ENCODE measurements around the gene TSPAN9.

DNA sequence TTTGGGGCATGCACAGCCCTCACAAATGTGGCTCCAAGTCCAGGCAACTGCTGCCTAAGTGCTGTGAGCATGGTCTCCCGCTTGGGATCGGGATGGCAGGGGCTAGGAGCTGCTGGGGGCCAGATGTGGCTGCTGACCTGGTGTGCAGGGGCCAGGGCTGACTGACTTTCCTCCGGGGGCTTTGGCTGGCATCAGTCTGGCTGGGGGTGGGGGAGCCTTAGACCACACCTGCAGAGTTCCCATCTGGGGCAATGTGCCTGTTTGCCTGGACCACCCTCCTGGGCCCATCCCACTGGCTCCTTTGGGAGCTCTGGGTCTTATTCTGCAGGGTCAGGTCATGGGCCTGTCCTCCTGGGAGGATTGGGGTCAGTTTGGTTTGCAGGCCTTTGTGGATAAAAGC is 90.5 kb downstream of the TSPAN9 start:
- TF ChIP-seq, protein P1, sequence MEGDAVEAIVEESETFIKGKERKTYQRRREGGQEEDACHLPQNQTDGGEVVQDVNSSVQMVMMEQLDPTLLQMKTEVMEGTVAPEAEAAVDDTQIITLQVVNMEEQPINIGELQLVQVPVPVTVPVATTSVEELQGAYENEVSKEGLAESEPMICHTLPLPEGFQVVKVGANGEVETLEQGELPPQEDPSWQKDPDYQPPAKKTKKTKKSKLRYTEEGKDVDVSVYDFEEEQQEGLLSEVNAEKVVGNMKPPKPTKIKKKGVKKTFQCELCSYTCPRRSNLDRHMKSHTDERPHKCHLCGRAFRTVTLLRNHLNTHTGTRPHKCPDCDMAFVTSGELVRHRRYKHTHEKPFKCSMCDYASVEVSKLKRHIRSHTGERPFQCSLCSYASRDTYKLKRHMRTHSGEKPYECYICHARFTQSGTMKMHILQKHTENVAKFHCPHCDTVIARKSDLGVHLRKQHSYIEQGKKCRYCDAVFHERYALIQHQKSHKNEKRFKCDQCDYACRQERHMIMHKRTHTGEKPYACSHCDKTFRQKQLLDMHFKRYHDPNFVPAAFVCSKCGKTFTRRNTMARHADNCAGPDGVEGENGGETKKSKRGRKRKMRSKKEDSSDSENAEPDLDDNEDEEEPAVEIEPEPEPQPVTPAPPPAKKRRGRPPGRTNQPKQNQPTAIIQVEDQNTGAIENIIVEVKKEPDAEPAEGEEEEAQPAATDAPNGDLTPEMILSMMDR (optimal IDR thresholded peaks at IDR 0.05 in 1 of 3, IDR thresholded peaks at IDR 0.05 in 1 of 3, conservative IDR thresholded peaks at IDR 0.05 in 1 of 3; ENCODE audit: extremely low read depth in 1 of 3, insufficient read depth in 2 of 3, low read length in 3 of 3): no peak
- no peak for TF ChIP-seq EZH2 (IDR thresholded peaks at IDR 0.05; ENCODE audit: low read length)
